HUDEP-2 (cell line): ENCODE results near the gene PPFIA1.
"Not testable (repeated sequence)": the region's sequence is repeated elsewhere in the genome, so short reads cannot be mapped to it uniquely, and the experiment has no call there.

Source experiments
- DNase-seq, 76 experiments: peaks; one replicate each; lab custom pipeline; 2025; ENCODE audit not compliant: unreplicated experiment in 76 of 76; lab: John Stamatoyannopoulos, UW

Gene PPFIA1

DNA sequence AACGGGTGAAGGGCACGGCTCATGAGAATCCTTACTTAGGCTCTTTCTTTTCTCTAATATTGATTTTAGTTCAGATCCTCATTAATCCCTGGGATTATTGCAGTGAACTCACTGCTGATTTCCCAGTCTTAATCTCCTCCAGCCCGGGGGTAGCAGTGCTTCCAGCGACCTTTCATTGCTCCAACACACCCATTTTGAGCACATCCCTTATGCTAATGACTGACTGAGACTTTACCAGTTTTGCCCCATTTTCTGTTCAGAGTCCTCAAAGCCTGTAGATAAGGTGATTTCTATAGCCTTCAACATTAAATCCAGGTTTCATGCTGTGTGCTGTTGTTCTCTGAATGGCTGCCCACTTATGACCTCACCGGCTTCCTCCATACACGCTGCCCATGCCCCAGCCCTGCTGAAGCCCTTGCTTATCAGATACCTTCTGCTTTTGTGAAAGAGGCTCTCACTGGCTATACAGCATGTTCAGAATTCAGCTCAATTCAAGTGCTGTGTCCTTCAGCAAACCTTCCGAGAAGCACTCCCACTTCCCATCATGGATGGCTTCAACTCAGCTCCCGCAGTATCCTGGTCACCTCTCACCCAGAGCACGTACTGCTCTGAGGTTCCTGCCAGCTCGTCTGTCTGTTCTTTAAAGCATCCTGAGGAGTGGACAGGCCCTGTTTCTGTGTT, 49.0 kb downstream of the PPFIA1 start:
- peak in 49 of 76 experiments; percentile 2 to 61 (median 32) for DNase-seq

DNA sequence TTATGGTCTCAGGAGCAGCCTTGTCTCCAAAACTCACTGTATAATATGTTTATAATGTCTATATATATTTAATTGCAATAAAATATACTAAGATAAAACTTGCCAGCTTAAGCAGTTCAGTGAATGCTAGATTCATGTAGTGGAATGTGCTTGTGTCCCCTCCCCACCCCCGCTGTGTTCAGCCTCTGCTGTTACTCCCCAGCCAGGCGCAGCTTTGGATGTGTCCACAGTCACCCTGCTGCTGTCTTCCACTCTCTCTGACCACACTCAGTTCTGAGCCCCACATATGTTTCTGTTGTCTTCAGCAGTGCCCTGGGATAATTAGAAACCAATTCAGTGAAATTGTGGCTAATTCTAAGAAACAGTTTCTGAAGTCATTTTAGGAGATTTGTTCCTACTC, 52.2 kb downstream of the PPFIA1 start:
- DNase-seq = no peak

DNA sequence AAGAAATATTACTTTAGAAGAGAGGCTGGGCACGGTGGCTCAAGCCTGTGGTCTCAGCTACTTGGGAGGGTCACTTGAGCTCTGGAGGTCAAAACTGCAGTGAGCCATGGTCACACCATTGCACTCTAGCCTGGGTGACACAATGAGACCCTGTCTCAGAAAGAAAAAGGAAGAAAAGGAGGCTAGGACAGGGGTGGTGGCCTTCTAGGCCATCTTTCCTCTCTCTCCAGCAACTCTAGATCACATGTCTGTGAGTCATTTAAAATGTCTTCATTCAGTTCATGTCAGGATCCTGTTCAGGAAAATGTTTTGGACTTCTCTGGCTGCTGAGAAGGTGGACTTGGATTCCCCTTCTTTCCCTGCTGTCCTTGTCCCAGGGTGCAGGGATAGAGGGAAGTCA, 53.3 kb downstream of the PPFIA1 start:
- no peak for DNase-seq

DNA sequence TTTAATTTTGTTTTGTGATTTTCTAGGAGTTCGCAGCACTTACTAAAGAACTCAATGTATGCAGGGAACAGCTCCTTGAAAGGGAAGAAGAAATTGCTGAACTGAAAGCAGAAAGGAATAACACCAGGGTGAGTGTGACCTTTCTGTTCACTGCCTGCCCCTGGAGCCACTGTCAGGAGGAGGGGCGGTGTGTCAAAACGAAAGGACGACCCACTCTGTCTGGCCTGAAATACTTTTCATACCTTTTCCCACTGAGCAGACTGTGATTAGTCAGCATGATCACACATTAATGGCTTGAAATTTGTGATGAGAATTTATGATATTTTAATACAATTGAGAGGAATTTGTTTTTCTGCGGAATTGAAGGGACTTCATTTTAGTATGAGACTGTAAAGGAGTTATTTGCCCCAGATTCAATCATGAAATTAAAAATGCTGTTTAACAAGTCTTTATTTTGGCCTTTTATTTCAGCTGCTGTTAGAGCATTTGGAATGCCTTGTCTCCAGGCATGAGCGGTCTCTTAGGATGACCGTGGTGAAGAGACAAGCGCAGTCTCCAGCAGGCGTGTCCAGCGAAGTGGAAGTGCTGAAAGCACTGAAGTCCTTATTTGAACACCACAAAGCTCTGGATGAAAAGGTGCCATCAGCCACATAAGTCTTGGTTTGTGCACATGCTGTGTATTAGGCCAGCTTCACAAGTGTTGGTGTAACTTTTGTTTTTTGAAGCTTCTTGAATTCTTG, 54.1 kb downstream of the PPFIA1 start:
- DNase-seq = no peak

DNA sequence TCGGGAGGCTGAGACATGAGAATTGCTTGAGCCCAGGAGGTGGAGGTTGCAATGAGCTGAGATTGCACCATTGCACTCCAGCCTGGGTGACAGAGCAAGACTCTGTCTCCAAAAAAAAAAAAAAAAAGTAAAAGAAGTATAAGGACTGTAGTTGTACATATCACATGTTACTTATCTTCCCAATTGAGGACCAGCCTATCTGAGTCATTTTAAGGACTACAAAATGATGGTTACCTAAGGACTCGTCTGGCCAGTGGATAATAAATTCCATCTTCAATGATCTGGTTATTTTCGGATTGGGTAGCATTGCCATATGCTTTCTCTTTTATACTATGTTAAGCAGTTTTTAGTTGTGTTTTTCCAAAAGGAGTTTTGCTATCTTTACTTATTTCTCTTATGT, 55.3 kb downstream of the PPFIA1 start:
- no peak for DNase-seq

- no peak for DNase-seq
Observed at GRCh38 chr11:70326365-70326811, 55.9 kb downstream of the PPFIA1 start.

GRCh38 chr11:70326833-70327232, 56.3 kb downstream of the PPFIA1 start:
- no peak for DNase-seq

DNA sequence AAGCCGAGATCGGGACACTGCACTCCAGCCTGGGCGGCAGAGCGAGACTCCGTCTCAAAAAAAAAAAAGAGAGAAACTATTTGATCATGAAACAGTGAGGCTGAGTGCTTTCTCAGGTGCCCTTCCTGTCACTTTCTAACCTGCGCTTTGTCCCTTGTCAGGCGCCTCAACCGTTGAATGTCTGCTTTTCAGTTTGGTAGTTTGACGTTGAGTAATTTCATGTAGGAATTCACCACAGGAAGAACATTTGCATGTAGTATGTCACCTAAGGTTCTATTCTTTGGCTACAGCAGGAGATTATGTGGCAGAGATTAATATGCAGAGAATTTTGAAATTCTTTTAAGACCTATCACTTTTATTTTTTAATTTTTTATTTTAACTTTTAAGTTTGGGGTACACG, 57.2 kb downstream of the PPFIA1 start:
- no peak for DNase-seq

- no peak for DNase-seq
Observed at GRCh38 chr11:70328556-70328955, 58.1 kb downstream of the PPFIA1 start.

- DNase-seq = not testable (repeated sequence)
Observed at GRCh38 chr11:70331320-70331843, 60.9 kb downstream of the PPFIA1 start.

DNA sequence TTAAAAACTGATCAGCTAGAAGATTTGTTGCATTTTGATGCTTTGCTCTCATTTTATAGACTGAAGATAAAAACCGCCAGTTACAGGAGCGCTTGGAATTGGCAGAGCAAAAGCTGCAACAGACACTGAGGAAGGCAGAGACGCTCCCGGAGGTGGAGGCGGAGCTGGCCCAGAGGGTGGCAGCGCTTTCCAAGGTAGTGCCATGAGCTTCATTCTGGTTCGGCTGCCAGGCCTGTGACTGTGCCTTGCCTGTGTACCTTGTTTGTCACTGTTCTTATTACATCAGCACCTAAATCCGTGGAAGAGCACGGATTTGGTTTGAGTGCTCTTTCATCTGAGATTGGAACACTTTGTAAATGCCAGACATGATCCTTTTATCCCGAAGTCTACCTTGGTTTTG, 61.4 kb downstream of the PPFIA1 start:
- DNase-seq = no peak

- DNase-seq = no peak
Observed at GRCh38 chr11:70332567-70332966, 62.1 kb downstream of the PPFIA1 start.

- no peak for DNase-seq
Observed at GRCh38 chr11:70333261-70333660, 62.8 kb downstream of the PPFIA1 start.

GRCh38 chr11:70334351-70334995, 64.0 kb downstream of the PPFIA1 start:
- no peak for DNase-seq

DNA sequence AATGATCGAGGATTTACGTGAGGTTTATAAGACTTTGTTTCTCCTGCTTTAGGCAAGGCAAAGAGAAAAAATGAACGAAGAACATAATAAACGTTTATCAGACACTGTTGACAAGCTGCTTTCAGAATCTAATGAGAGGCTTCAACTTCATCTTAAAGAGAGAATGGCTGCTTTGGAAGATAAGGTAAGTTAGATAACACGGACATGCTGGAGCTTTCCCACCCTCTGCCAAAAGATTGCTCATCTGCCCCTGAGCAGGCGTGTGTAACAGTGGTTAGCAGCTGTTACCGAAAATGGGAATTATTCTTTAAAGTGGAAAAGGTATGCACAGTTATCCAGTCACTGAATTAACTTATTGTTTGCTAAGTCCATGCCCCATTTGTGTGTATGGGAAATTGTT, 65.0 kb downstream of the PPFIA1 start:
- DNase-seq = peak in 64 of 76 experiments; percentile 9 to 81 (median 44)

DNA sequence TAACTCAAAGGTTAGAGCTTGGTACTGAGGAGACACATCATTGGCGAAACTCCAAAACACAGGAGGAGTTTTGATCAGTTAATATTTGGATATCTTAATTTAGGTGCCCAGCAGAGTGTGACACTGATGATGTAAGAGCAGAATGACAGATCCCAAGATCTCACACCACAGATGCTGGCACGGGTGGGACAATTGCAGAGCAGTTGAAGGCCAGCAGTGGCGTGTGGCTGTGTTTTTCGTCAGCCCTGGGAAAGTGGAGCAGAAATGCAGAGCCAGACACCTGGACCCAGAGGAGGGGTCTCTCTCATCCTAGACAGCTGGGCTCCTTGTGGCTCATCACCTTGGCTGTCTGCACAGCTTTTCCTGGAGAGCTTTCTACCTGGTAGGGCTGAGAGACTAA, 68.1 kb downstream of the PPFIA1 start:
- no peak for DNase-seq

GRCh38 chr11:70339066-70339465, 68.6 kb downstream of the PPFIA1 start:
- no peak for DNase-seq

- DNase-seq = no peak
Observed at GRCh38 chr11:70341881-70342429, 71.5 kb downstream of the PPFIA1 start.

- DNase-seq = no peak
Observed at GRCh38 chr11:70343636-70344035, 73.1 kb downstream of the PPFIA1 start.

GRCh38 chr11:70348191-70348590, 77.7 kb downstream of the PPFIA1 start:
- no peak for DNase-seq

- DNase-seq = no peak
Observed at GRCh38 chr11:70348608-70349007, 78.1 kb downstream of the PPFIA1 start.
